Measurements from ENCODE around the gene DSCAML1. TPM values are rescaled to one million over a fixed set of nuclear protein-coding genes. Genes with fewer than 3 reads are reported as not detected.

The DSCAML1 gene
- total and polyA plus RNA-seq, 2 of the 8 experiments (the other 6 are each of a cell fraction or from before 2014, with no cell fraction given) = 0.19 to 0.24 TPM

GRCh38 chr11:117619661-117620060 is 177.4 kb downstream of the DSCAML1 start:
- Histone ChIP-seq H3K23ac (ENCODE audit: insufficient read length) (no peak overlapping the region), H2BK120ac (replicated peaks; ENCODE audit: low read depth, low read length) (no peak overlapping the region), H3K4me2 (ENCODE audit: insufficient read depth in 1 of 2, low read depth in 2 of 2, low read length in 2 of 2) (no peak overlapping the region), H3K79me1 (ENCODE audit: low read depth, low read length) (no peaks in the 10 kb centered on the region), H3K4me3 (ENCODE audit: extremely low read depth in 1 of 4, insufficient read depth in 2 of 4, low read depth in 3 of 4, low read length in 4 of 4) (no peak overlapping the region), H2AFZ (ENCODE audit: low read length) (no peak overlapping the region), H4K8ac (ENCODE audit: extremely low read depth, insufficient read depth, low read length) (no peak overlapping the region), H3K79me2 (ENCODE audit: control insufficient read depth in 1 of 2, insufficient read depth in 2 of 2, low read length in 2 of 2) (no peaks in the 10 kb centered on the region), H2BK15ac (ENCODE audit: low read length) (no peak overlapping the region), H3K27ac (ENCODE audit: low read depth, low read length) (no peak overlapping the region), H3K14ac (ENCODE audit: insufficient read length) (no peak overlapping the region), H3K36me3 (ENCODE audit: control insufficient read depth in 2 of 4, insufficient read depth in 4 of 4, low read length in 3 of 4) (no peaks in the 10 kb centered on the region), H3K23me2 (ENCODE audit: low read depth, low read length) (no peaks in the 10 kb centered on the region; the same call in 1 of the 2 replicates), H4K20me1 (replicated peaks in 1 of 2; ENCODE audit: control insufficient read depth in 1 of 2, insufficient read depth in 2 of 2, low read length in 2 of 2) (no peaks in the 10 kb centered on the region), H4K5ac (ENCODE audit: insufficient read length, low read depth, low read length) (no peak overlapping the region), H3K27me3 (replicated peaks in 1 of 4; ENCODE audit: control insufficient read depth in 3 of 4, extremely low read depth in 1 of 4, insufficient read depth in 3 of 4, low read length in 3 of 4) (no peaks in the 10 kb centered on the region), H2BK12ac (ENCODE audit: low read depth, low read length) (no peak overlapping the region), H4K91ac (replicated peaks; ENCODE audit: insufficient read length, low read length) (no peak overlapping the region), H3K56ac (replicated peaks; ENCODE audit: insufficient read length, low read depth, low read length) (no peak overlapping the region), H2AK5ac (ENCODE audit: low read depth, low read length) (no peak overlapping the region), H3K4me1 (replicated peaks in 1 of 4; ENCODE audit: control insufficient read depth in 3 of 4, insufficient read depth in 4 of 4, low read length in 3 of 4) (peaks cover 0 to 11% (median 8%) of the 10 kb centered on the region in 4 experiments; a peak in 5 of 7 replicates), H3K9ac (replicated peaks in 1 of 4; ENCODE audit: extremely low read depth in 1 of 4, low read depth in 3 of 4, low read length in 3 of 4) (no peak overlapping the region), H2BK5ac (ENCODE audit: low read depth, low read length) (no peak overlapping the region), H3K9me3 (ENCODE audit: insufficient read depth in 2 of 2, low read depth in 1 of 2, low read length in 1 of 2) (peaks cover 0 to 5% of the 10 kb centered on the region in 2 experiments; a peak in 2 of 4 replicates), H2BK20ac (ENCODE audit: low read length) (no peak overlapping the region), H3K18ac (ENCODE audit: extremely low read depth, low read length) (no peak overlapping the region), H3K4ac (replicated peaks; ENCODE audit: insufficient read length, low read depth, low read length) (no peak overlapping the region)
- POLR2A ChIA-PET (ENCODE audit: partially characterized antibody) = no interaction called here
- TF ChIP-seq RBBP5 (IDR thresholded peaks at IDR 0.05; ENCODE audit: borderline replicate concordance, low read depth, low read length) (no peak), SAP30 (IDR thresholded peaks at IDR 0.05; ENCODE audit: insufficient read depth, insufficient replicate concordance, low read length) (no peak), HDAC6 (IDR thresholded peaks at IDR 0.05; ENCODE audit: low read depth, low read length) (no peak), TAF1 (IDR thresholded peaks at IDR 0.05; ENCODE audit: low read depth, low read length) (no peak), SIRT6 (IDR thresholded peaks at IDR 0.05; ENCODE audit: low read length) (no peak), KDM4A (IDR thresholded peaks at IDR 0.05; ENCODE audit: low read depth, low read length, severe bottlenecking) (no peak), RXRA (IDR thresholded peaks at IDR 0.05; ENCODE audit: insufficient read depth, low read depth, low read length) (no peak), ATF2 (IDR thresholded peaks at IDR 0.05; ENCODE audit: low read length) (no peak)
- TF ChIP-seq, protein P1, sequence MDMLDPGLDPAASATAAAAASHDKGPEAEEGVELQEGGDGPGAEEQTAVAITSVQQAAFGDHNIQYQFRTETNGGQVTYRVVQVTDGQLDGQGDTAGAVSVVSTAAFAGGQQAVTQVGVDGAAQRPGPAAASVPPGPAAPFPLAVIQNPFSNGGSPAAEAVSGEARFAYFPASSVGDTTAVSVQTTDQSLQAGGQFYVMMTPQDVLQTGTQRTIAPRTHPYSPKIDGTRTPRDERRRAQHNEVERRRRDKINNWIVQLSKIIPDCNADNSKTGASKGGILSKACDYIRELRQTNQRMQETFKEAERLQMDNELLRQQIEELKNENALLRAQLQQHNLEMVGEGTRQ (IDR thresholded peaks at IDR 0.05; ENCODE audit: low read length) = no peak
- no peak for FAIRE-seq
- WGBS, 2 experiments (ENCODE audit: extremely low coverage in 1 of 2, insufficient coverage in 1 of 2, insufficient read length in 1 of 2, insufficient replicate concordance in 2 of 2, low coverage in 1 of 2, low lambda C conversion rate in 2 of 2, missing lambda C conversion rate in 1 of 2) = 85% methylated on average over 4 of the region's 4 CpGs; no CpG with 5 or more reads in 1 of the 2 experiments
- no peak for DNase-seq (ENCODE audit: low read depth in 1 of 2, low spot score in 2 of 2)
- CTCF ChIA-PET (ENCODE audit: partially characterized antibody) = interaction anchor here (0.9 to 11.2 kb wide), 16 partner anchors 9 to 197 kb away, joined by 3 to 142 read pairs (median 8); no protein-coding TSS in a partner anchor

Measured in H1 (cell line).